ENCODE data around the gene CCDC82. TPM values are rescaled to one million over a fixed set of nuclear protein-coding genes. Genes with fewer than 3 reads are reported as not detected.

Gene CCDC82
- total and polyA plus RNA-seq, 9 donors: 16.3 to 35.2 (median 27.5) TPM

DNA sequence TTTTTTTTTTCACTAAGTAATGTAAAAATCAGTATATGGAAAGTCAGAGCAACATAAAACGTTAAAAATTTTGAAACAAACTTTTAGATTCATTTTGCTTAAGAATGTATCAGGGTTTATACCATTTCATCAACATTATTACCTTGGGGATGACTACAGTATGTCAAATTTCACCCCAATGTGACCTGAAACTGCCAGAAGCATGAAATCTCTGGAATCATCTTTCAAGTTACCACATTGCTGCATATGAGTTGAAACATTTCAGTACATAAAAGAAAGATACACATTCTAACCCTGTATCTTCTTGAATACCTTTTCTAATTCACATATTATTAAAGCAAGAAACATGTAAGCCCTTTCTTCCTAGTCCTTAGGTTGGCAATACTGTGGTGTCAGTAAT, 79.5 kb downstream of the CCDC82 start:
- Histone ChIP-seq H3K27me3 (ENCODE audit: control insufficient read depth, insufficient read depth, low read length) (no peaks in the 10 kb centered on the region), H3K4me3 (ENCODE audit: low read length) (no peak overlapping the region), H3K27ac (ENCODE audit: low read length) (no peak overlapping the region), H3K9me3 (replicated peaks; ENCODE audit: control insufficient read depth, low read depth, low read length) (no peaks in the 10 kb centered on the region), H3K4me1 (ENCODE audit: control insufficient read depth, insufficient read depth, low read length) (peaks cover 32% of the 10 kb centered on the region), H3K36me3 (ENCODE audit: control insufficient read depth, insufficient read depth, low read length) (no peaks in the 10 kb centered on the region)
- no CpG with 5 or more reads among the region's 1 CpG for WGBS (ENCODE audit: insufficient coverage)
- no peak for DNase-seq

DNA sequence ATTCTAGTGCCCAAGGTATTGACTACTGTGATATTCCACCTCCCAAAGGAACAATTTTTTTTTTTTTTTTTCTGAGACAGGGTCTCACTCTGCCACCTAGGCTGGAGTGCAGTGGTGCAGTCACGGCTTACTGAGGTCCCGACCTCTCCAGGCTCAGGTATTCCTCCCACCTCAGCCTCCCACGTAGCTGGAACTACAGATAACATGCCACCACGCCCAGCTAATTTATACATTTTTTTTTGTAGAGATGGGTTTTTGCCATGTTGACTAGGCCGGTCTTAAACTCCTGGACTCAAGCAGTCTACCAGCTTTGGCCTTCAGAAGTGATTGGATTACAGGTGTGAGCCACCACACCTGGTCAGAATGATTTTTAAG, 80.1 kb downstream of the CCDC82 start:
- no peak for DNase-seq
- Histone ChIP-seq H3K4me1 (ENCODE audit: control insufficient read depth, insufficient read depth, low read length) (peaks cover 31% of the 10 kb centered on the region), H3K27ac (ENCODE audit: low read length) (no peak overlapping the region), H3K36me3 (ENCODE audit: control insufficient read depth, insufficient read depth, low read length) (no peaks in the 10 kb centered on the region), H3K27me3 (ENCODE audit: control insufficient read depth, insufficient read depth, low read length) (no peaks in the 10 kb centered on the region), H3K4me3 (ENCODE audit: low read length) (no peak overlapping the region), H3K9me3 (replicated peaks; ENCODE audit: control insufficient read depth, low read depth, low read length) (no peaks in the 10 kb centered on the region)
- no CpG with 5 or more reads among the region's 5 CpGs for WGBS (ENCODE audit: insufficient coverage)

DNA sequence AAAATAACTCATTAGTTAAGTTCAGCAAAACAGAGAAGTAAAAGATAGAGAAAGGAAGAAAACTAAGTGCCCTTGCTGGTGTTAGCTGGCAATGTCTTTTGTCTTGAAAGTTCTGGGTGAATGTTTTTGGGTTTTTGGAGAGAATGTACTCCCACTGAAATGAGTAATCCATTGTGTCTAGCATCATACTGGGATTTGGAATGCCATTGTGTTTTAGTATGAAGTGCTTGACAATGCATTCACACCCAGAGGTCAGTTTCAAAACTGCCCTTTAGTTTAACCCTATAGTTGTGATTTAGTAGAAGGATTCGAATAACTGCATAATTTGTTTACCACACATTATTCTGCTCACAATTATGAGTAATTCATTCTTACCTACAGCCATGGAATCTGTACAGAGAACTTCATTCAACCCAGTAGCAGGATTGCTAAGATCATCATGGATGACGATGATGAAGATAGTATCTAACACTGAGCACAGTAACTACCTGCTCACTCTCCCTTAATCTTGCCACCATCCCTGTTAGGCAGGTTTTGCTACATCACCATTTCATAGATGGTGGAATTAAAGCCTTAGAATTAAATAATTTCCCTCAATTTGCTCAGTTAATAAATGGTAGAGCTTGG, 80.6 kb downstream of the CCDC82 start:
- Histone ChIP-seq H3K36me3 (ENCODE audit: control insufficient read depth, insufficient read depth, low read length) (no peaks in the 10 kb centered on the region), H3K9me3 (replicated peaks; ENCODE audit: control insufficient read depth, low read depth, low read length) (no peaks in the 10 kb centered on the region), H3K4me3 (ENCODE audit: low read length) (no peak overlapping the region), H3K27me3 (ENCODE audit: control insufficient read depth, insufficient read depth, low read length) (no peaks in the 10 kb centered on the region), H3K4me1 (ENCODE audit: control insufficient read depth, insufficient read depth, low read length) (peaks cover 26% of the 10 kb centered on the region), H3K27ac (ENCODE audit: low read length) (no peak overlapping the region)
- WGBS (ENCODE audit: insufficient coverage): no CpG with 5 or more reads among the region's 2 CpGs
- DNase-seq: no peak

DNA sequence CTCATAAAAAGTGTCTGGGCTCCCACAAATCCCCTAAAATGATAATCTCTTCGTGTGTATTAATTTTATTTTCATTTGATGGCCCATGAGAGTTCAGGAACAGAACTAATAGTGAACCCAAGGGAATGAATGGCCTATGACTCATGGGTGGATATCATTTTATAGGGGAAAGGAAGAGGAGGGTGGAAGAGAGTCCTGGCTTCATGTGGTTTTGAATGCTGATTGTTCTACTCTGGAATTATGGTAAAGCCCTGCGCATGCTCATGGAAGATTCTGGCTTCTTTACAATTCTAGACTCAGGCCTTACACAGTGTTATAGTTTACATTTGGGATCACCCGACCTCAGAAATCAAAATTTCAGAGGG, 82.0 kb downstream of the CCDC82 start:
- H3K4me3 ChIP-seq (ENCODE audit: low read length): peak overlapping the region; percentile 28
- 20% methylated on average over 1 of the region's 3 CpGs for WGBS (ENCODE audit: insufficient coverage)
- DNase-seq: peak; percentile 73

DNA sequence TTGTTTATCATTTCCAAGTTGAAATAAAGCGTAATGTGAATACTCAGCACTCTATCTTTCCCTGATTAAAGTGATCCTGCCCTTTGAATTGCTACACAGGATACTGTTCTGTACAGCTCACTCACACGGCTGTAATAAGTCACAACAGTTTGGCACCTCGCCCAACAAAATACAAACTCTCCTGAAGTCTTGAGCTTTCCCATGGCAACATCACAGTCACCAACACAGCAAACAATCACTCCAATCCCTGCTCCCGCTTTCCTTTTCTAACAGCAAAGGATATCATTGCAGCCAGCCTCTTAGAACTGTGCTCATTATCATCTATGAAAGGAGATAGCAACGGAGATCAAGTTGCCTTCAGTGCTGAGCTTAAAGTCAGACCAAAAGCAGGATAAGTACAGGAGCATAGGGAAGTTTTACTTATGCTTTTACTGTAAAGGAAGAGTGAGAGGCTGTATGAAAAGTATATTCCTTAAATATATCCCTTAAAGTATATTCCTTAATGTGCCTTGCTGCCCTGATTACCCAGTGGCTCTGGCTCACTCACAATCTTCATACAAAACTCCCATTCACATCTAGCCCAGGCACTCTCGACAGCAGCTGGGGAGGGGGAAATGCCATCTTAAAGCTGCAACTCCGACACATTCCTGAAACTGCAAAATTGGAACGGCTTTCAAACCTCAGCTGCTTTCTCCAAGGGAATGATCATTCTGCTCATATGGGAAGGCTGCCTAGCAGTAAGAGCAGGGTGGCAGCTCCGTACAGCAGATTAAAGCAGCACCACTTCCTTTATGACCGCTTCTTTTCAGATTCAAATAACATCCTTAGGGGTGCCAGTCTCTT, 82.6 kb downstream of the CCDC82 start:
- H3K4me1 ChIP-seq (ENCODE audit: control insufficient read depth, insufficient read depth, low read length): peaks cover 24% of the 10 kb centered on the region
- peak overlapping the region; percentile 28 for H3K4me3 ChIP-seq (ENCODE audit: low read length)

More for the DNA sequence above, 82.0 kb downstream of the CCDC82 start:
- Histone ChIP-seq H3K4me1 (ENCODE audit: control insufficient read depth, insufficient read depth, low read length) (peaks cover 24% of the 10 kb centered on the region), H3K36me3 (ENCODE audit: control insufficient read depth, insufficient read depth, low read length) (no peaks in the 10 kb centered on the region), H3K9me3 (replicated peaks; ENCODE audit: control insufficient read depth, low read depth, low read length) (no peaks in the 10 kb centered on the region), H3K27me3 (ENCODE audit: control insufficient read depth, insufficient read depth, low read length) (no peaks in the 10 kb centered on the region), H3K27ac (ENCODE audit: low read length) (peak overlapping the region; percentile 98)

DNA sequence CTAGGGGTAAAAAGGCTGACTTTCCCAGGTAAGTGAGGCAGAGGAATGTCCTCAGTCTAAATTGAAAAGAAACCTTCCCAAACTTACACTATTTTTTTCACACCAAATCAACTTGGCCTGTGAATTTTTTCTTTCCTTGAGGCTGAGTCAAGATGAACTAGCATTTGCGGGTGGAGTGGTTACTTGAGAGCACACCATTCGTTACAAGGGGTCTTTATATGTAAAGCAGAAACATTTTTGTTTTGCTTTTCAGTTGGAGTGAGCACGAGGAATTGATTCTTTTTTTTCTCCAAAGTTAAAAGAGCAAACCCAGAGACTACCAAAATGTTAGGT, 83.1 kb downstream of the CCDC82 start:
- DNase-seq: no peak
- H3K27ac ChIP-seq (ENCODE audit: low read length): peak overlapping the region; percentile 98
- H3K36me3 ChIP-seq (ENCODE audit: control insufficient read depth, insufficient read depth, low read length): no peaks in the 10 kb centered on the region
- peak overlapping the region; percentile 12 for H3K4me3 ChIP-seq (ENCODE audit: low read length)
- WGBS (ENCODE audit: insufficient coverage): no CpG with 5 or more reads among the region's 3 CpGs
- no peaks in the 10 kb centered on the region for H3K9me3 ChIP-seq (replicated peaks; ENCODE audit: control insufficient read depth, low read depth, low read length)
- no peaks in the 10 kb centered on the region for H3K27me3 ChIP-seq (ENCODE audit: control insufficient read depth, insufficient read depth, low read length)
- peaks cover 24% of the 10 kb centered on the region for H3K4me1 ChIP-seq (ENCODE audit: control insufficient read depth, insufficient read depth, low read length)

More for the DNA sequence above, 82.6 kb downstream of the CCDC82 start:
- peak; percentile 98 for DNase-seq
- 11% methylated on average over 4 of the region's 10 CpGs for WGBS (ENCODE audit: insufficient coverage)
- Histone ChIP-seq H3K9me3 (replicated peaks; ENCODE audit: control insufficient read depth, low read depth, low read length) (no peaks in the 10 kb centered on the region), H3K36me3 (ENCODE audit: control insufficient read depth, insufficient read depth, low read length) (no peaks in the 10 kb centered on the region), H3K27me3 (ENCODE audit: control insufficient read depth, insufficient read depth, low read length) (no peaks in the 10 kb centered on the region), H3K27ac (ENCODE audit: low read length) (peak overlapping the region; percentile 98)

DNA sequence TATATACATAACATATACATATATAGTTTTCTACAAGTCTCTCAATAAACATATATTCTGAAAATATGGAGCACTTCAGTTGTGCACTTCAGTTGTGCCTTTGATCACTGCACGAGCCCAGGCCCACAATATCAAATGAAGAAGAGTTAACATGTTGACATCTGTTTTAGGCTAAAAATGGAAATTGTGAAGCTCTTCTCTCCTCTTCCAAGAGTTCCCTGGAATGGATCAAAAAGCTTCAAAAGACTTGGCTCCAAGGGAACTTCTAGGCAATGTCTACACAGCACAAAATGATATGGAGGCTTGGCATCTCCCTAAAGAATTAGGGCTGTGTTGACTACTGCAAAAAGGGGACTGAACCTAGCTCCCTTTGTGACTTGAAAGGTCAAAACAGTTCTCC, 83.6 kb downstream of the CCDC82 start:
- H3K9me3 ChIP-seq (replicated peaks; ENCODE audit: control insufficient read depth, low read depth, low read length): no peaks in the 10 kb centered on the region
- peak overlapping the region; percentile 98 for H3K27ac ChIP-seq (ENCODE audit: low read length)
- H3K4me1 ChIP-seq (ENCODE audit: control insufficient read depth, insufficient read depth, low read length): peaks cover 22% of the 10 kb centered on the region
- no peaks in the 10 kb centered on the region for H3K27me3 ChIP-seq (ENCODE audit: control insufficient read depth, insufficient read depth, low read length)
- no peak overlapping the region for H3K4me3 ChIP-seq (ENCODE audit: low read length)
- no peaks in the 10 kb centered on the region for H3K36me3 ChIP-seq (ENCODE audit: control insufficient read depth, insufficient read depth, low read length)
- peak; percentile 45 for DNase-seq
- WGBS (ENCODE audit: insufficient coverage): no CpG with 5 or more reads among the region's 1 CpG

DNA sequence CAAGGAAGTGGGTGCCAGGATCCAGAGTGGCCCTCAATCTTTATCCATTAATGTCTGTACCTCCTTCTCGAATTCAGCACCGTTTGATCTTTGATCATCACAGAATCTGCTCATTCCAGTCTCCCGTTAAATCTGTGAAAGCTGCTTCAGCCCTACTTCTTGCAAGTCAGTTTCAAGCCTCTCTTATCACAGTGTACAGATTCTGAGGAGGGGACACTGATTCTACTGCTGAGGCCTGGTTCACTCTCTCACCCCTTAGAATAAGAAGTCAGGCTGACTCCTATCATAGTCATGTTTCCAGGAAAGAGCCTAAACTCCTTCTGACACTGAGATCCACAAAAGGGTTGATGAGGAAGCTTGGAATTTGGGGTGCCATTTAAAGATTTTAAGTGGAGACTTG, 85.7 kb downstream of the CCDC82 start:
- 89% methylated on average over 3 of the region's 3 CpGs for WGBS (ENCODE audit: insufficient coverage)
- H3K27me3 ChIP-seq (ENCODE audit: control insufficient read depth, insufficient read depth, low read length): no peaks in the 10 kb centered on the region
- H3K36me3 ChIP-seq (ENCODE audit: control insufficient read depth, insufficient read depth, low read length): no peaks in the 10 kb centered on the region
- H3K27ac ChIP-seq (ENCODE audit: low read length): no peak overlapping the region
- peaks cover 24% of the 10 kb centered on the region for H3K4me1 ChIP-seq (ENCODE audit: control insufficient read depth, insufficient read depth, low read length)
- DNase-seq: no peak
- H3K4me3 ChIP-seq (ENCODE audit: low read length): no peak overlapping the region
- no peaks in the 10 kb centered on the region for H3K9me3 ChIP-seq (replicated peaks; ENCODE audit: control insufficient read depth, low read depth, low read length)

DNA sequence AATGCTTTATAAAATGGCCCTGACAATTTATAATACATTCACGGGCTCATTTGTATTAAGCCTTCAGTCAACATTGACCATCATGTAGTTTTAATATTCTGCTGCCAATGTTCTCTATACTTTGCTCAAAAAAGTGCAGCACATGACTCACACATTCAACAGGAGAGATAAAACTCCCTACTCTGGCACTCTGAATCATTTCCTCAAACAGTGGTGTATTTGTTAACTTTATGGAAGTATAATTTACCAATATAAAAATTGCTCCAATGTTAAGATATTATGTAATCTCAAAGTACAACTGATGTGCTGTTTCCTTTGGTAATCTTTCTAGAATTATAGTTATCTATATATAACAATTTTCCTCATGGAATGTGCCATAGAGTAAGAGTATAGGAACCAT, 86.6 kb downstream of the CCDC82 start:
- H3K27ac ChIP-seq (ENCODE audit: low read length): no peak overlapping the region

More for the DNA sequence above, 86.6 kb downstream of the CCDC82 start:
- H3K4me3 ChIP-seq (ENCODE audit: low read length): no peak overlapping the region
- no peak for DNase-seq
- no peaks in the 10 kb centered on the region for H3K36me3 ChIP-seq (ENCODE audit: control insufficient read depth, insufficient read depth, low read length)
- H3K9me3 ChIP-seq (replicated peaks; ENCODE audit: control insufficient read depth, low read depth, low read length): no peaks in the 10 kb centered on the region
- H3K27me3 ChIP-seq (ENCODE audit: control insufficient read depth, insufficient read depth, low read length): no peaks in the 10 kb centered on the region
- H3K4me1 ChIP-seq (ENCODE audit: control insufficient read depth, insufficient read depth, low read length): peaks cover 24% of the 10 kb centered on the region
- 86% methylated on average over 1 of the region's 1 CpG for WGBS (ENCODE audit: insufficient coverage)

Measured in muscle of leg (tissue), 11 donors.